B cell (primary cell): ENCODE measurements around the gene ALG5. TPM values are rescaled to one million over a fixed set of nuclear protein-coding genes. Genes with fewer than 3 reads are reported as not detected.

Source experiments
- ATAC-seq: fragments of 200-7000 bp; cut with Tn5 transposase; one replicate; pipeline ENCODE4 v1.10.0; 2021; ENCODE audit warnings: low read depth, mild to moderate bottlenecking, moderate number of reproducible peaks, moderate library complexity
- CTCF ChIA-PET: fragments of 350-600 bp; sonication (Branson Sonifier 250); formaldehyde crosslinking; loops from one replicate; lab custom pipeline; 2021; ENCODE audit warnings: antibody characterized with exemption, inconsistent platforms; lab: Charles Lee
- POLR2A ChIA-PET: fragments of 350-600 bp; sonication (Branson Sonifier 250); formaldehyde crosslinking; loops from one replicate; lab custom pipeline; 2021; ENCODE audit warnings: antibody characterized with exemption; lab: Charles Lee
- DNase-seq: peaks from one replicate; pipeline ENCODE4 v3.0.0; 2013
- H2AFZ ChIP-seq: 2 replicates; pipeline ENCODE4 v1.6.1; 2012; ENCODE audit warnings: mild to moderate bottlenecking, low read depth, low read length; ENCODE audit not compliant: insufficient read depth, poor library complexity, severe bottlenecking
- H3K27ac ChIP-seq, 2 donors: 1 replicate in 1 of 2; 2 replicates in 1 of 2; pipeline ENCODE4 v1.5.1; 2012 to 2013; ENCODE audit warnings: low read length in 2 of 2, mild to moderate bottlenecking in 2 of 2, moderate library complexity in 1 of 2
- H3K27me3 ChIP-seq, 4 experiments: fragments of 200-600 bp in 1 of 4; sonication (generic) in 1 of 4; replicated peaks in 1 of 4; 1 replicate in 2 of 4; 2 replicates in 2 of 4; pipeline versions ENCODE4 v1.6.1 to v1.7.0; 2013 to 2016; ENCODE audit warnings: low read length in 3 of 4, mild to moderate bottlenecking in 2 of 4, mixed read lengths in 1 of 4, moderate library complexity in 1 of 4; ENCODE audit not compliant: insufficient read depth in 4 of 4, control insufficient read depth in 3 of 4; ENCODE audit errors: control extremely low read depth in 1 of 4
- H3K36me3 ChIP-seq, 2 experiments: replicated peaks in 1 of 2; 1 replicate in 1 of 2; 2 replicates in 1 of 2; pipeline versions ENCODE4 v1.6.1 to v1.7.1; 2013; ENCODE audit warnings: low read length in 1 of 2; ENCODE audit not compliant: insufficient read depth in 2 of 2, control insufficient read depth in 1 of 2; ENCODE audit errors: control extremely low read depth in 1 of 2, extremely low read depth in 1 of 2
- H3K4me1 ChIP-seq, 2 donors: fragments of 200-600 bp in 1 of 2; sonication (generic) in 1 of 2; 1 replicate in 1 of 2; 2 replicates in 1 of 2; pipeline versions ENCODE4 v1.5.1 to v1.6.1; 2013 to 2017; ENCODE audit warnings: low read length in 2 of 2; ENCODE audit not compliant: control insufficient read depth in 2 of 2, insufficient read depth in 2 of 2
- H3K4me2 ChIP-seq: replicated peaks from 2 replicates; pipeline ENCODE3; 2012; ENCODE audit warnings: mild to moderate bottlenecking, low read depth, low read length; ENCODE audit not compliant: poor library complexity, severe bottlenecking
- H3K4me3 ChIP-seq, 5 experiments: fragments of 200-600 bp in 1 of 5; sonication (generic) in 1 of 5; 1 replicate in 3 of 5; 2 replicates in 2 of 5; pipeline versions ENCODE4 v1.5.1 to v1.7.0; 2011 to 2016; ENCODE audit warnings: low read length in 4 of 5, mild to moderate bottlenecking in 4 of 5, low read depth in 2 of 5, control low read depth in 1 of 5, moderate library complexity in 1 of 5; ENCODE audit not compliant: insufficient read depth in 1 of 5; ENCODE audit errors: control extremely low read depth in 1 of 5, extremely low read depth in 1 of 5
- H3K79me2 ChIP-seq: fragments of 200-600 bp; sonication (generic); one replicate; pipeline ENCODE4 v1.6.0; 2016; ENCODE audit warnings: low read length; ENCODE audit not compliant: control insufficient read depth, insufficient read depth
- H3K9ac ChIP-seq: fragments of 200-600 bp; sonication (generic); 2 replicates; pipeline ENCODE4 v1.6.1; 2017; ENCODE audit warnings: mild to moderate bottlenecking, low read length, moderate library complexity
- H3K9me3 ChIP-seq, 3 donors: one replicate each; pipeline versions ENCODE4 v1.6.1 to v1.7.1; 2013; ENCODE audit warnings: low read length in 2 of 3; ENCODE audit not compliant: control insufficient read depth in 2 of 3, insufficient read depth in 1 of 3; ENCODE audit errors: control extremely low read depth in 1 of 3
- H4K20me1 ChIP-seq: 2 replicates; pipeline ENCODE4 v1.6.0; 2012; ENCODE audit warnings: mild to moderate bottlenecking, low read length; ENCODE audit not compliant: insufficient read depth, control insufficient read depth, poor library complexity, severe bottlenecking
- H3K27ac Mint-ChIP-seq: one replicate; pipeline ENCODE4 v1.8.0; 2021; ENCODE audit warnings: mixed read lengths
- H3K27me3 Mint-ChIP-seq: one replicate; pipeline ENCODE4 v1.8.0; 2021; ENCODE audit warnings: mixed read lengths
- H3K4me1 Mint-ChIP-seq: one replicate; pipeline ENCODE4 v1.8.0; 2021; ENCODE audit warnings: mixed read lengths
- H3K4me3 Mint-ChIP-seq: one replicate; pipeline ENCODE4 v1.8.0; 2021; ENCODE audit warnings: mixed read lengths
- H3K9me3 Mint-ChIP-seq: one replicate; pipeline ENCODE4 v1.8.0; 2022; ENCODE audit warnings: mixed read lengths; ENCODE audit not compliant: insufficient read depth
- EZH2 ChIP-seq: IDR thresholded peaks from 2 replicates; pipeline ENCODE4 v1.6.1; 2012; ENCODE audit warnings: borderline replicate concordance, low read depth, mild to moderate bottlenecking, moderate library complexity, low read length; ENCODE audit not compliant: insufficient read depth, poor library complexity, severe bottlenecking
- WGBS: methylation state at CpG from one replicate; pipeline ENCODE4 v1.1.5; 2013; ENCODE audit warnings: missing lambda C conversion rate; ENCODE audit not compliant: insufficient coverage; 5-methylcytosine and 5-hydroxymethylcytosine counted together
- intact Hi-C: fragments of 100-400 bp; cut with micrococcal nuclease; formaldehyde crosslinking; loops from one replicate; pipeline ENCODE4 v1.10.0; 2022
- polyA plus RNA-seq: library from polyadenylated mRNA; depleted of rRNA; stranded (reverse); fragments of >200 nt; gene quantifications from 2 replicates; pipeline ENCODE4 v1.2.3, GENCODE V29; 2012
- total RNA-seq, 2 donors: library from RNA; stranded (reverse); fragments of 120-200 nt in 1 of 2; gene quantifications; 1 replicate in 1 of 2; 2 replicates in 1 of 2; pipeline versions ENCODE4 v1.2.3 to v1.2.4, GENCODE V29; 2013 to 2022
- TF ChIP-seq, protein P1 (sequence below): fragments of 200-600 bp; IDR thresholded peaks from one replicate; pipeline ENCODE4 v1.8.0; 2022; ENCODE audit warnings: antibody characterized with exemption, mild to moderate bottlenecking

The ALG5 gene
- total and polyA plus RNA-seq, 2 donors (not counting 1 experiment from before 2014, with no cell fraction given) = 15.2 to 21.0 TPM

GRCh38 chr13:36912369-36912768 lies 86.8 kb downstream of the ALG5 start:
- Histone ChIP-seq H3K27me3 (peaks cover 0 to 5% (median 2%) of the 10 kb centered on the region in 4 experiments), H3K27ac (no peak overlapping the region), H3K9me3 (no peaks in the 10 kb centered on the region), H3K4me3 (no peak overlapping the region), H3K4me1 (no peaks in the 10 kb centered on the region), H4K20me1 (no peaks in the 10 kb centered on the region), H3K36me3 (no peaks in the 10 kb centered on the region), H3K9ac (no peak overlapping the region), H3K4me2 (no peak overlapping the region), H2AFZ (no peak overlapping the region), H3K79me2 (no peaks in the 10 kb centered on the region)
- POLR2A ChIA-PET = no interaction called here
- Mint-ChIP-seq H3K9me3 (no peaks in the 10 kb centered on the region), H3K4me1 (no peaks in the 10 kb centered on the region), H3K27ac (no peak overlapping the region), H3K27me3 (peaks cover 37% of the 10 kb centered on the region), H3K4me3 (no peak overlapping the region)
- DNase-seq = no peak
- intact Hi-C loops = no loop called here
- TF ChIP-seq EZH2 = no peak
- TF ChIP-seq, protein P1, sequence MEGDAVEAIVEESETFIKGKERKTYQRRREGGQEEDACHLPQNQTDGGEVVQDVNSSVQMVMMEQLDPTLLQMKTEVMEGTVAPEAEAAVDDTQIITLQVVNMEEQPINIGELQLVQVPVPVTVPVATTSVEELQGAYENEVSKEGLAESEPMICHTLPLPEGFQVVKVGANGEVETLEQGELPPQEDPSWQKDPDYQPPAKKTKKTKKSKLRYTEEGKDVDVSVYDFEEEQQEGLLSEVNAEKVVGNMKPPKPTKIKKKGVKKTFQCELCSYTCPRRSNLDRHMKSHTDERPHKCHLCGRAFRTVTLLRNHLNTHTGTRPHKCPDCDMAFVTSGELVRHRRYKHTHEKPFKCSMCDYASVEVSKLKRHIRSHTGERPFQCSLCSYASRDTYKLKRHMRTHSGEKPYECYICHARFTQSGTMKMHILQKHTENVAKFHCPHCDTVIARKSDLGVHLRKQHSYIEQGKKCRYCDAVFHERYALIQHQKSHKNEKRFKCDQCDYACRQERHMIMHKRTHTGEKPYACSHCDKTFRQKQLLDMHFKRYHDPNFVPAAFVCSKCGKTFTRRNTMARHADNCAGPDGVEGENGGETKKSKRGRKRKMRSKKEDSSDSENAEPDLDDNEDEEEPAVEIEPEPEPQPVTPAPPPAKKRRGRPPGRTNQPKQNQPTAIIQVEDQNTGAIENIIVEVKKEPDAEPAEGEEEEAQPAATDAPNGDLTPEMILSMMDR = no peak
- ATAC-seq = no peak
- CTCF ChIA-PET = no interaction called here

DNA sequence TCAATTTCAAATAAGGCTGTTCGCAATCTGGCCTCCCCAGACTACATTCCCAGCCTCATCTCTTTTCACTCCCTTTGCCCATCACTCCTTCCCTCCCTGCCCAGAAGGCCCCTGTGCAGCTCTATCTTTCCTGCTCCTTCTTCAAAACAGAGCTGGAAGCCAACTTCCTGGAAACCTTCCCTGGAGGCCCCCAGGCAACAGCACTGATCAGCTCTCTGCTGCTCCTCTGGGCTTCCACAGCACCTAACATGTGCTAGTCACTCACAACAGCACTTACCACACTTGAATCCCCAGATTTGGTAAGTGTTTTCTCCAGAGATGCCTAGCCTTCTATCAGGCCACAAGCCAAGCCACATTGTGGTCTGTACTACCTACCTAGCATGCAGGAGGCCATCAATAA lies 88.6 kb downstream of the ALG5 start:
- WGBS = 100% methylated on average over 1 of the region's 1 CpG
- no peaks in the 10 kb centered on the region for H3K9me3 ChIP-seq
- ChIA-PET CTCF (no interaction called here), POLR2A (no interaction called here)
- TF ChIP-seq, protein P1 = no peak
- TF ChIP-seq EZH2 = no peak
- no peaks in the 10 kb centered on the region for H3K79me2 ChIP-seq
- H3K27ac ChIP-seq = no peak overlapping the region
- intact Hi-C loops = no loop called here
- ATAC-seq (no peak), DNase-seq (no peak)
- H3K4me1 ChIP-seq = no peaks in the 10 kb centered on the region
- no peaks in the 10 kb centered on the region for H4K20me1 ChIP-seq
- Mint-ChIP-seq H3K9me3 (no peaks in the 10 kb centered on the region), H3K4me3 (no peak overlapping the region), H3K27me3 (peaks cover 25% of the 10 kb centered on the region), H3K27ac (no peak overlapping the region), H3K4me1 (no peaks in the 10 kb centered on the region)
- H3K4me3 ChIP-seq = no peak overlapping the region
- H3K36me3 ChIP-seq = no peaks in the 10 kb centered on the region
- no peak overlapping the region for H3K9ac ChIP-seq
- no peaks in the 10 kb centered on the region for H3K27me3 ChIP-seq
- H3K4me2 ChIP-seq = no peak overlapping the region
- no peak overlapping the region for H2AFZ ChIP-seq
